ENCODE data around the gene ERBB4. TPM values are rescaled to one million over a fixed set of nuclear protein-coding genes. Genes with fewer than 3 reads are reported as not detected.

The ERBB4 gene
- total RNA-seq (2022) (2.2 and 2.9 TPM in 2 replicates), Bru-seq, nascent RNA (percentile 37 among the genes with signal in this experiment), BruChase-seq, experiment 1, labeled RNA remaining after a 6-hour chase (percentile 47 among the genes with signal in this experiment), BruChase-seq, experiment 2, labeled RNA remaining after a 2-hour chase (percentile 52 among the genes with signal in this experiment)
- long read RNA-seq, partial matches to known transcripts = 0 of 3 reads
- long read RNA-seq, other reads (novel, unspliced or antisense) = 3 of 3 reads

DNA sequence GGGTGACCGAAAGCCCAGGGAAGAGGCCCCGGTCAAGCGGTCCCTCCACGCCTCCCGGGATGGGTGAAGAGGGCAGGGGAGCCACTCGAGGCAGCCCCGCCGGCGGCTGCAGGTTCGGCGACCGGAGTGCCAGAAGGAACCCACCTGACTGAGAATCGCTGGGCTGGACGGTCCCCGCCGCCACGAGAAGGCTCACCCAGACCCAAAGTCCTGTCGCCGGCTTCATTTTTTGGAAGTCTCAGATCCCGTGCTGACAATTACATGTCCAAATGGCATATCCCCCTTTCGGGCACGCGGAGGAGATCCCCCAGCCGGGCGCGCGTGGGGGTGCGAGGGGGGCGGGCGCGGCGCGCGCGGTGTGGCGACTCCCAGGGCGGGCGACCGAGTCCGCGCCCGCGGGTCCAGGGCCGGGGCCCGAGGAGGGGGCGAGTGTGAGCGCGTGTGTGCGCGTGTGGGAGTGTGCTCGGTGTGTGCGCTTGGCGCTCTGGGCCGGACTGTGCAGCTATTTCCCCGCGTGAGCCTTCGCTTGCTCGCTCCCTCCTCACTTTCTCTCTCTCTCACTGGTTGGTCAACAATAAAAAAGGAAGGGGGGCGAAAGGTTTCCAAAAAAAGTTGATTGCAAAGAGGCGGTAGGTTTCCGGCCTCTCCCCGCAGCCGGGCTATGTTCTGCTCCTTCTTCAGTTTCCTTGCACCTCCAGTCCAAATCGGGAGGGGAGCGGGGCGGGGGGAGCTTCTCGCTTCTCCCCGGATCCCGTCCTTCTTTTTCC, at the start of gene ERBB4:
Gene ERBB4 (minus strand): TSS at position 498 of the 767 bp plus-strand sequence. CDS start 272 bp downstream, at position 226.
- CTCF ChIA-PET = interaction anchor here (0.5 to 0.6 kb wide), 2 partner anchors 340 to 1201 kb away, joined by 3 to 4 read pairs; no protein-coding TSS in a partner anchor
- H3K36me3 Mint-ChIP-seq (ENCODE audit: insufficient read depth, unreplicated experiment) = peaks cover 33% of the 10 kb centered on the region
- BruUV-seq (replicated peaks) = no TSS peak
- no peaks in the 10 kb centered on the region for H3K9me3 Mint-ChIP-seq (ENCODE audit: low read depth, unreplicated experiment)
- peak within 1 kb of the TSS; percentile 60 for H3K27ac Mint-ChIP-seq (ENCODE audit: unreplicated experiment)
- H3K27me3 Mint-ChIP-seq (ENCODE audit: unreplicated experiment) = no peaks in the 10 kb centered on the region
- DNase-seq = peak; percentile 30
- H3K4me3 Mint-ChIP-seq (ENCODE audit: low read depth, unreplicated experiment) = peak within 1 kb of the TSS; percentile 94
- TF ChIP-seq, protein P1, sequence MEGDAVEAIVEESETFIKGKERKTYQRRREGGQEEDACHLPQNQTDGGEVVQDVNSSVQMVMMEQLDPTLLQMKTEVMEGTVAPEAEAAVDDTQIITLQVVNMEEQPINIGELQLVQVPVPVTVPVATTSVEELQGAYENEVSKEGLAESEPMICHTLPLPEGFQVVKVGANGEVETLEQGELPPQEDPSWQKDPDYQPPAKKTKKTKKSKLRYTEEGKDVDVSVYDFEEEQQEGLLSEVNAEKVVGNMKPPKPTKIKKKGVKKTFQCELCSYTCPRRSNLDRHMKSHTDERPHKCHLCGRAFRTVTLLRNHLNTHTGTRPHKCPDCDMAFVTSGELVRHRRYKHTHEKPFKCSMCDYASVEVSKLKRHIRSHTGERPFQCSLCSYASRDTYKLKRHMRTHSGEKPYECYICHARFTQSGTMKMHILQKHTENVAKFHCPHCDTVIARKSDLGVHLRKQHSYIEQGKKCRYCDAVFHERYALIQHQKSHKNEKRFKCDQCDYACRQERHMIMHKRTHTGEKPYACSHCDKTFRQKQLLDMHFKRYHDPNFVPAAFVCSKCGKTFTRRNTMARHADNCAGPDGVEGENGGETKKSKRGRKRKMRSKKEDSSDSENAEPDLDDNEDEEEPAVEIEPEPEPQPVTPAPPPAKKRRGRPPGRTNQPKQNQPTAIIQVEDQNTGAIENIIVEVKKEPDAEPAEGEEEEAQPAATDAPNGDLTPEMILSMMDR (IDR thresholded peaks at IDR 0.05; ENCODE audit: unreplicated experiment) = no peak
- peaks cover 17% of the 10 kb centered on the region for H3K4me1 Mint-ChIP-seq (ENCODE audit: low read depth, unreplicated experiment)
- intact Hi-C loops (cut with micrococcal nuclease; ENCODE audit: unreplicated experiment) = no loop called here

DNA sequence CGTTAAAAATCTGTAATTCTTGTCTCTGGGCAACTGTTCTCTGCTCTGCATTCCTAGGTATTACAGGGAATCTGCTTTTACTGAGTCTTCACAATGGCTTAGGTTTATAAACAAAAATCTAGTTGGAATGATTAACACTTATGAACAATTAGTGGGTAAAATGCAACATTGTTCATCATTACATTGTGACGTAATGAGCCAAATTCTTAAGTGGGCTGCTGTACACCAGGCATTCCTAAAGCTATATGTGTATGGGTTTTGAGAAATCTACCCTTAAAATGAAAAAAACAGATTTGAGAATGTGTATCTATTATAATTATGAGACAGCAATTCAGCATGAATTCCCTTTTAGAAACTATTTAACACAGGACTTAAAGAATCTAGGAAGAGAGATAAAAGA, 41.5 kb upstream of the ERBB4 start:
- Mint-ChIP-seq H3K27me3 (ENCODE audit: unreplicated experiment) (no peaks in the 10 kb centered on the region), H3K27ac (ENCODE audit: unreplicated experiment) (no peak overlapping the region), H3K4me3 (ENCODE audit: low read depth, unreplicated experiment) (no peak overlapping the region), H3K9me3 (ENCODE audit: low read depth, unreplicated experiment) (peaks cover 10% of the 10 kb centered on the region), H3K4me1 (ENCODE audit: low read depth, unreplicated experiment) (no peaks in the 10 kb centered on the region), H3K36me3 (ENCODE audit: insufficient read depth, unreplicated experiment) (no peaks in the 10 kb centered on the region)
- CTCF ChIA-PET = no interaction called here
- TF ChIP-seq, protein P1 (IDR thresholded peaks at IDR 0.05; ENCODE audit: unreplicated experiment) = no peak
- no peak for DNase-seq
- BruUV-seq (replicated peaks) = no TSS peak
- intact Hi-C loops (cut with micrococcal nuclease; ENCODE audit: unreplicated experiment) = no loop called here

DNA sequence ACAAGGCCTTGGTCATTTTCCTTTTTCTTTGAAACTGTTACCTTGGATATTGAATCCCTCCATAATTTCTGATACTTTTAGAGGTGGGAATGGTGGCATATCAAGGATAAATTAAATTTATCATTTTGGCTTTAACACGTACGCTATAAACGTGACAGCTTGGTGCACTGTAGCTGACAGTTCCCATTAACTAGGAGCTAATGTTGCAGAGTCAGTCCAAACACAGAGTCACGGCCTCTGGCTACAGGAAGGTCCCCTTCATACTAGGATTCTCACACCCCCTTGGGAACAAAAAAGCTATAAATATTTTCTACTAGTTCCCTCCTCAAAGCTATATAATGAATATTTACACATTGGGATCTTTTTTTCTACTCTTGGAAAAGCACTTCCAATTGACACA, 17.7 kb upstream of the ERBB4 start:
- Mint-ChIP-seq H3K4me1 (ENCODE audit: low read depth, unreplicated experiment) (no peaks in the 10 kb centered on the region), H3K36me3 (ENCODE audit: insufficient read depth, unreplicated experiment) (no peaks in the 10 kb centered on the region), H3K4me3 (ENCODE audit: low read depth, unreplicated experiment) (no peak overlapping the region), H3K27me3 (ENCODE audit: unreplicated experiment) (no peaks in the 10 kb centered on the region), H3K27ac (ENCODE audit: unreplicated experiment) (no peak overlapping the region), H3K9me3 (ENCODE audit: low read depth, unreplicated experiment) (no peaks in the 10 kb centered on the region)
- intact Hi-C loops (cut with micrococcal nuclease; ENCODE audit: unreplicated experiment) = no loop called here
- no peak for DNase-seq
- BruUV-seq (replicated peaks) = no TSS peak
- CTCF ChIA-PET = interaction anchor here (0.6 kb wide), 1 partner anchor 809 kb away, joined by 6 read pairs; no protein-coding TSS in a partner anchor
- TF ChIP-seq, protein P1 (IDR thresholded peaks at IDR 0.05; ENCODE audit: unreplicated experiment) = no peak

DNA sequence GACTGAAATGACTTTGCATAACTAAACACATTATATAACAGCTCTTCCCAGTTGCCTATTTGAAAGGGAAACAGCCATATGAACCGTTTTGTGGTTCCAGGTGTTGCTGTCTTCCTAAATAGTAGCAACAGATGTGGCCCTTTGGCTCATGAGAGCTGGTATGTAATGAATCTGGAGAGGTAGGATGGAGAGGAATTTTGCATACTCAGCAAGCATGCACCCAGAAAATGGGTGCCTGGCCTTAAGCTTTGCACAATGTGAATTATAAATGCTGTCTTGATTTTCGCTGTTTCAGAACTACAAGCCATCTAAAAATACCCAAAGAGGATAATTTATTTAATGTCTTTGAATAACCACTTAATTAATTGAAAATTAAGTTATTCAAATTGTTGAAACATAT, 15.6 kb upstream of the ERBB4 start:
- TF ChIP-seq, protein P1 (IDR thresholded peaks at IDR 0.05; ENCODE audit: unreplicated experiment) = no peak
- Mint-ChIP-seq H3K9me3 (ENCODE audit: low read depth, unreplicated experiment) (no peaks in the 10 kb centered on the region), H3K4me3 (ENCODE audit: low read depth, unreplicated experiment) (no peak overlapping the region), H3K36me3 (ENCODE audit: insufficient read depth, unreplicated experiment) (no peaks in the 10 kb centered on the region), H3K27me3 (ENCODE audit: unreplicated experiment) (no peaks in the 10 kb centered on the region), H3K27ac (ENCODE audit: unreplicated experiment) (no peak overlapping the region), H3K4me1 (ENCODE audit: low read depth, unreplicated experiment) (no peaks in the 10 kb centered on the region)
- intact Hi-C loops (cut with micrococcal nuclease; ENCODE audit: unreplicated experiment) = no loop called here
- CTCF ChIA-PET = no interaction called here
- no TSS peak for BruUV-seq (replicated peaks)
- no peak for DNase-seq

Data from Calu3 (cell line).